HG03064 (cell line): ENCODE data around the gene CD300LD.
"Not testable (repeated sequence)": the region's sequence is repeated elsewhere in the genome, so short reads cannot be mapped to it uniquely, and the experiment has no call there.

Experiments
- ATAC-seq: cut with Tn5 transposase; IDR thresholded peaks from one replicate; pipeline ENCODE4 v1.9.1; 2021; ENCODE audit warnings: low read depth; ENCODE audit not compliant: unreplicated experiment

Gene CD300LD

DNA sequence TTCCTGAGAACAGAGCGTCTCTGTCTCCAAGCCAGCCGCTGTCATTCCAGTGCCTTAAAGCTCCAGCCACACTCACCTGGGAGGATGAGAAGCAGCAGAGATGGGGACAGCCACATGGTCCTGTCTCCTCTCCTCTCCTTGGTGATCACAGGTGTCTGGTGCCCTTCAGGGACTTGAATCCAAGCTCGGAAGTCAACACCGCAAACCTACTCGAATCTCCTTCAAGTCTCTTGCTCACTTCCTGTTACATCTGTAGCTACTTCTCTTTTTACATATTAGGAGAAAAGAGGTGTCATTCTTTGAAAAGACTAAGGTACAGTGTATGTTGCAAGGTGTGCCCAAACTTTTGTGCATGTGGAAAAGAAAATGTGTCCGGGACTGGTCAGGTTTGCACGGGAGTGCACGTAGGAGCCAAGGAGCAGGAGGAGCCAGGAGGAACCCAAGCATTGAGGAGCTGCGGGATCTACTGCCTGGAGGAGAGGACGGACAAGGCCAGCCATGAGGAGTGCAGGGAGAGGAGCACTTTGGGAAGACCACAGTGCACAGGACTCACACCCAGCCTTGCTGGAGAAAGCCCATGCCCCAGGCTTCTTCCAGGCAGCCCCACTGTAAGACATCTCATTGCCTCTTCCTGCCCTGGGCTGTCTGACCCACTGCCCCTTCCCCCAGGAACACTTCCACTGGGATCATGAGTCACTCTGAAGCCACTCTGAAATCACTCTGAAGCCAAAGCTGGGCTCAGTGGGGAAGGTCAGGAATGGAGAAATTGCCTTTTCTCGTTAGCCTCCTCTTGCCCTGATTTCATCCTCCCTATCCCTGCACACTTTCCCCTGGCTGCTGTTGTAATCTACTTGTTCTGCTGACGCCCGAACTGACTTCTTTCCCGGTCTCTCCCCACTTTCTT, at the start of gene CD300LD:
Gene CD300LD, minus strand, starts transcription at position 197 of the 904 bp plus-strand sequence. Its CDS starts 81 bp downstream, at position 116.
- no peak for ATAC-seq

DNA sequence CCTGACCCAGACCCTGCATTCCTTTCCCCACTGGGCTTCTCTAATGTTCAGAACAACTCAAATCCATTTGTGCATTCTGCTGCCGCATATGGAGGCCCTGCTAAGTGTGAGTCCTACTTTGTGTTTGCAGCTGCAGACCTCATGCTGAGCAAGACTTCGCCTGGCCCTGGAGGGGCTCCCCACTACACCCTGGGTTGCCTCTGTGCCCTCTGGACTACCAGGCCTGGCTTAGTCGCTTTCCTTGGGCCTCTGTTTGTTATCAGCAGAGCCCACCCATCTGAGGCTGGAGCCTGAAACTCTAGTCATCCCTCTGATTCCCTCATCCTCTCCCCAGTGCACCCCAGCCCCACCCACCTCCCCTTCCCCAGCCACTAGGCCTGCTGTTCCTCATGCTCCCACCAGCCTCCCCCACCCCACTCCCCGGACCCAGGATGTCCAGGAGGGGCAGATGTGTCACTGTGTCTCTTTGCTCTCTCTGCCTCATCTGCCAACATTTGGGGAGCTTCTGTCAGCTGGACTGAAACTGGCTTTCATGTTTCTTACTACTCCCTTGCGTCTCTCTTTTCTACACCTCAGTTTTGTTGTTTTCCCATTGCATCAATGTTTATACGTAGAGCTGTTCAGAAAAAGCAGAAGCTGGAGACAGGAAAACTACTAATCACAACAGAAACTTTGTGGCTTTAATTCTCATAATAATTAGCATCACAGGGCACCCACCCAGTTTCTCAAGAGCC, 49.3 kb upstream of the CD300LD start:
- no peak for ATAC-seq

DNA sequence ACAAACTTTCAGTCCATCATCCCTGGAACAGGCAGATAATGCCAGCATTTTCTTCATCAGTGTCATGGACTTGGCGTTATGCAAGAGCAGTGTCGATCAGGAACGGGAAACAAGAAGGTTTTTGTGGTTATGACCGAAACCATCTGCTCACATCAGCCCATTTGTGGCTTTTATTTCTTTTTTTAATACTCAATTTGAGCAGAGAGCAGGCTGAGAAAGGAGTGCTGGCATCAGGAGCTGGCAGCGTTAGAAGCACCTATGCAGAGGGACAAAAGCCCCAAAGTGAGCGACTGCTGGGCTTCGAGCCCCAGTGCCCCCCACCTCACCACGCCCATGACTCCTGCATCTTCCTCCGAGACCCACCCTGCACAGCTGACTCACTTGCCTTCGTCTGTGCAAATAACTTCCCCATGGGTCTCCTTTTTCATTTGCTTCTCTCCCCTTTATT, 47.6 kb upstream of the CD300LD start:
- ATAC-seq, result no peak

DNA sequence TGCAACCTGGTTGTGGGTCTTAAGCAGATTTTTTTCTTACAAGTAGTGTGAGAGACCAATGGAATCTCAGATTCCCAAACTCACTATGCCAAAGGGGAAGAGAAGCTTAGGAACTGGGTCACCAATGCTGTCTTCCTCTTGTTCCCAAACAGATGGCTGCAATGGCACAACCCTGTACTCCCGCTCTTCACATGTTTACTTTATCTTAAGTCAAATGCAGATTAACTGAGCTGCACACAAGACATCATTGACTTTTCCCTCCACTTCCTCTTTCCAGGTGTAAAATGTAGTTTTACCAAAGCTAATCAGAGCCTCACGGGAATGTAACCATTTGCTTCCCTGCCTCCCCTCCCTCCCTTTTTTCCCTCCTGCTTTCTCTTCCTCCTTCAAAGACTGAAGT, 45.8 kb upstream of the CD300LD start:
- ATAC-seq, result no peak

DNA sequence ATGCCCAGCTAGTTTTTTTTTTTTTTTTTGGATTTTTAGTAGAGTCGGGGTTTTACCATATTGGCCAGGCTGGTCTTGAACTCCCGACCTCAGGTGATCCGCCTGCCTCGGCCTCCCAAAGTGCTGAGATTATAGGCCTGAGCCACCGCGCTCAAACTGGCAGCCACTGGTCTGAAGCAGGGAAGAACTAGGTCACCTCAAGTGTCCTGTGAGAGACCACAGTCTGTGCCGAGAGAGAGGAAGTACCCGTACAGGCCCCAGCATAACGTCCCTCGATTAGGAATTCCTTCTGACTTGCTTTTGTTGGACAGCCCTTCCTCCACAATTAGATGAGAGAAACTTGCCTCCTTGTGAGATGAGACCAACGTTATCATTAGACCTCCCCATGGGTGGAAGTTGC, 45.2 kb upstream of the CD300LD start:
- ATAC-seq, result no peak

DNA sequence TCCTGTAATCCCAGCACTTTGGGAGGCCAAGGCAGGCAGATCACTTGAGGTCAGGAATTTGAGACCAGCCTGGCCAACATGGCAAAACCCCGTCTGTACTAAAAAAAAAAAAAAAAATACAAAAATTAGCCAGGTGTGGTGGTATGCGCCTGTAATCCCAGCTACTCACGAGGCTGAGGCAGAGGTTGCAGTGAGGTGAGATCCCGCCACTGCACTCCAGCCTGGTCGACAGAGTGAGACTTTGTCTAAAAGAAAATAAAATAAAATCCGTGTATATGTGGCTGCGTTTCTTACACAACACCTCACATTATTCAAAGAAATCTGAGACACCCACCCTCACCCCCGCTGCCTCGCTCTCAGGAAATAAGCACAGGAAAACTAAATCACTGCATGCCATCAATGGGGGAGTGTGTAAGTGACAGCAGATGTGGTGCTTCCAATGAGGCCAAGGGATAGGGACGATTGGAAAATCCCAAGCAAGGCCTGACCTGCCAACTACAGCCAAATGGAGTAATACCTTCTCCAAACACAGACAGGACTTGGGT, 44.5 kb upstream of the CD300LD start:
- not testable (repeated sequence) for ATAC-seq

DNA sequence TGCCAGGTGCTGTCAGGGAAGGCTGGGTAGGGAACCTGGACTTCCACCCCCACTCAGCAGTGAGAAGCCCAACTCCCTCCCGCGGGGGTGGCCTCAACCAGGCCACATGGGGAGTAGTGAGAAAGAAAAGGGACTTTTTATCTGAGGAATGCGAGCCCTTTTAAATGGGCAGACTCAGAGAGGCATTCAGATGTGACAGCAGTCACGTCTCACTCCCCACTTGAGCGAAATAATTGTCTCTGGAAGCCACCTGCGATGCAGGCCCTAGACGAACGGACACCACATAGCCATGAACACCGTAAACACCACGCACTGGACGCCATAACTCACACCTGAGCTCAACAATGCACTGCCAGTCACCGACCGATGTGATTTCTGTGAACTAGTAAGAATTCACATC, 43.3 kb upstream of the CD300LD start:
- no peak for ATAC-seq

DNA sequence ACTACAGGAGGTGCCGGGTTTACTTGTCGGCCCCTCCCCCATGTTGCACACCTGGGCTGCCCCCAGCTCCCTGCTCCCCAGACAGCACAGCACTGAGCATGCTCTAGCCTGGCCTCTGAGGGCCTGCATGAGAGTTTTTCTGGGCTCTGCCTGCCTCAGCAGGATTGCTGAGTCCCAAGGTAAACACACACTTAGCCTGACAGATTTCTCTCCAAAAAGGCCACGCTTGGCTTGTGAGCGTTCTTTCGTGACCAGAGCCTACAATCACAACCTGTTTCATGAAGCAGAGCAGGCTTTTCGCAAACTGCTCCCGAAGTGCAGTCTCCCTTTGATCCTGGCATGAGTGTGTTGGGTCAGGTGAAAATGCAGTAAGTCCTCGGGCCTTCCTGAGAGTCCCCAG, 41.2 kb upstream of the CD300LD start:
- ATAC-seq, result no peak

DNA sequence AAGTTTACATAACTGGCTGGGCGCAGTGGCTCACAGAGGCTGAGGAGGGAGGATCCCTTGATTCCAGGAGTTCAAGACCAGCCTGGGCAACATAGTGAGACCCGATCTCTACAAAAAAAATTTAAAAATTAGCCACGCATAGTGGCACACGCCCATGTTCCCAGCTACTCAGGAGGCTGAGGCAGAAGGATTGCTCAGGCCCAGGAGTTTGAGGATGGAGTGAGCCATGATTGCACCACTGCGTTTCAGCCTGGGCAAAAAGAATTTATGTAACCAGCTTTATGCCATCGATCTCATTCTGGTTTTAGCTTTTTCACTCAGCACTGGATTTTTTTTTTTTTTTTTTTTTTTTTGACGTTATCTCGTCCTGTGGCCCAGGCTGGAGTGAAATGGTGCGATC, 40.5 kb upstream of the CD300LD start:
- ATAC-seq, result no peak

DNA sequence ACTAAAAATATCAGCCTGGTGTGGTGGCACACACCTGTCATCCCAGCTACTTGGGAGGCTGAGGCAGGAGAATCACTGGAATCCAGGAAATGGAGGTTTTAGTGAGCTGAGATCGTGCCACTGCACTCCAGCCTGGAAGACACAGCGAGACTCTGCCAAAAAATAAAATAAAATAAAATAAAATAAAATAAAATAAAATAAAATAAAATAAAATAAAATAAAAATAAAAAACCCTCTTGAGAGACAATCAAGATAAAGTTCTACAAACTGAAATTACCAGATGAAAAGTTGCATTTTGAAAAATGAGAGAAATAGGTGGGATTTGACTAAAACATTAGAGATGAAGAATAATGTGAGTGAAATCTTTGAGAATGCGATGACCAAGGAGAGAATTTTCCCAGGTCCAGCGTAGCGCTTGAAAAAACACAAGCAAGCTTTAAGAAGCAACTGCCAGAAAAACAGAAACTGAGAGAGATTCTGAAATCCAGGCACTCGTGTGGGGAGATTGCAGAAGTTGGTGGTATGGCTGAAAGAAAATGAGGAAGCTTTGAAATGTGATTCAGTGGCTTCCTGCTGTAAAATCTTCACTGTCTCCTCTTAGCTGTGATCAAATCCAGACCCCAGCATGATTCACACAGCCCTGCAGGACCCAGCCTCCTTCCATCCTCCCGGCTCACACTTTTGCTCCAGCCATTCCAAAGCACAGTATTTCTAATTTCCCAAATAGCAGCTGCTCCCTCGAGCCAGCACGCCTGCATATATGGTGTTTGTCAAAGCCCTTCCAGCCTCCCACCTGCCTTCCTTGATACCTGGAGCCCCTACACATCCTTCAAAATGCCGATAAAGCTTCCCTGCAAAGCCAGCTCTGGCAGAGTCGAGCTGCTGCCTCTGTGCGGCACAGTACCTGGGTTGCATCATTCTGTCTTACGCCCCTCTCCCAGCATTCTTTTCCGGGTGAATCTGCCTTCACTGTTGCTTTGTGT, 39.7 kb upstream of the CD300LD start:
- no peak for ATAC-seq

DNA sequence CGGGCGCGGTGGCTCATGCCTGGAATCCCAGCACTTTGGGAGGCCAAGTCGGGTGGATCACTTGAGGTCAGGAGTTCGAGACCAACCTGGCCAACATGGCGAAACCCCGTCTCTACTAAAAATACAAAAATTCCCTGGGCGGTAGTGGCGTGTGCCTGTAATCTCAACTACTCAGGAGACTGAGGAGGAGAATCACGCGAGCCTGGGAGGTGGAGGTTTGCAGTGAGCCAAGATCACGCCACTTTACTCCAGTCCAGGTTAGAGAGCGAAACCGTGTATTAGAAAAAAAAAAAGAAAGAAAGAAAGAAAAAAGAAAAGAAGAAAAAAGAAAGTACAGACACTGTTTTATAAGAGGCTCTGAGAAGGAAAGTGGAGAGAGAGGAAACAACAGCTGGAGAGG, 38.2 kb upstream of the CD300LD start:
- ATAC-seq, result not testable (repeated sequence)

DNA sequence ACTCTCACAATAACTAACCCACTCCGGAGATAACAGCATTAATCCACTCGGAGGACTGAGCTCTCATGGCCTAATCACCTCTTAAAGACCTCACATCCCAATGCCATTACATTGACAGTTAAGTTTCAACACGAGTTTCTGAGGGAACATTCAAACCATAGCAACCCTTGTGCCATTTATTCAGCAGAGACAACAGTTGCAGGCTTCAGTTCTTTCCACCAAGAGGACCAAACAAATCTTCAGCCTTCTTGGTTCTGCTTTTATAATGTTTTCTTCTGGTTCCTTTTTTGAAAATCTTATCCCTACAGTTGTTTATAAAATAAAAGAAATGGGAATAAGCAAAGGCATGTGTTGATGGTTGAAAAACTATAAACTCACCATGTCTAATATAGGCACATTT, 33.6 kb upstream of the CD300LD start:
- ATAC-seq, result no peak

DNA sequence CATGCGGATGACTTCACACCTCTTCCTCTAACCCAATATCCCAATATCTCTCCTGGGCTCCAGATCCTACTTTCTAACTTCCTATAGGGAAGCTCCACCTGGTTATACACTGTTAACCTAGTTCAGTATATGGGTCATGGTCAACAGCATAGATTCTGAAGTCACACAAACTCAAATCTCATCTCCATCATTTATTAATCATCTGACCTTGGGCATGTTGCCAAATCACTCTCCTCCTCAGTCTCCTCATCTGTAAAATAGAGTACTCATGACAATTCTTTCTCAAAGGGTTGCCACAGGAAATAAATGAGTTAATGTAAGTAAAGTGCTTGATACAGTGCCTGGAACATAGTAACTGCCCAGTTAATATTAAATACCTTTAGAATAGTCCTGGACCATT, 32.0 kb upstream of the CD300LD start:
- no peak for ATAC-seq

DNA sequence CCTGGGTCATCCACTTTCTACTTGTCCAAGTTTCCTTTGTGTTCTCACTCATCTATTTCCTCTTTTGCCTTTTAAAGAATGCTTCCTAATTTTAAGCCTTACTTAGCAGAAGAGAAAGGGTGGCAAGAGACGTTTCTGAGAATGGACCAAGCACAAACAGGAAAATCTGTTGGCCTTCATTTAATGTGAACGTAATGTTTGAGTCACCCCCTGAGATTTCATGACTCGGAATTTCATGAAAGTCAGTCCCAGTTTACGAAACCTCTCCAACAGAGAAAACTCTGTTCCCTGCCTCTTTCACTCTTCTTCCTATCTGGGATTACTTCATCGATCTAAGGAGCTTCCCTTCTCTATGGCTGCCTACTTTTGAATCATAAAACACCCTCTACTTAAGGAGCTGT, 31.6 kb upstream of the CD300LD start, which contains the start of gene CD300E:
Gene CD300E, minus strand, starts transcription at position 46 of the 401 bp plus-strand sequence. CDS start 117 bp downstream, outside the sequence.
- no peak for ATAC-seq

DNA sequence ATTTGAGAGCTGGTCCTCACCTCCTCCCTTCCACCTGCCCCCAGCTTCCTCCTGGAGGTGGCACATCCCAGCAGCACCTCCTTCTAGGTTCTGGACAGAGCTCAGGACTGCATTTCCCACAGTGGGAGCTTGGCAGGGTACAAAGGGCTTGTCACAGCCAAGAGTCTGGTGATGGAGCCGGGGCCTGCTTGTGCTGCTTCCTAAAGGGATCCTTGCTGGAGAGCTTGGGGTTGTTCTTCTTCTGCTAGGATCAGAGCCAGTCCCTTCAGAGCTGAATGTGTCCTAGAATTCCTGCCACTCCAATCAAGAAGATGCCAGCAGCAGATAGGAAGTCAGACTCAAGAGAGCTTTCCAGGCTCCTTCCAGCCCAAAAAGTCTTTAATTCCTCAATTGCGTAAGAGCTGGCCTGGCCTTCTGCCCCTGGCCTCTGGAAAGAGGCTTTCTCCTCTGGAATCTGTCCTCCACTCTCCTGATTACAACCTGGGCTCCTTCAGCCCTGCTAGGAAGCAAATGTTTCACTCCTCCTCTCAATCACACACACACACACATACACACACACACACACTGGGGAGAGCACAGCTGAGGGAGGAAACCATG, 27.1 kb upstream of the CD300LD start:
- no peak for ATAC-seq

DNA sequence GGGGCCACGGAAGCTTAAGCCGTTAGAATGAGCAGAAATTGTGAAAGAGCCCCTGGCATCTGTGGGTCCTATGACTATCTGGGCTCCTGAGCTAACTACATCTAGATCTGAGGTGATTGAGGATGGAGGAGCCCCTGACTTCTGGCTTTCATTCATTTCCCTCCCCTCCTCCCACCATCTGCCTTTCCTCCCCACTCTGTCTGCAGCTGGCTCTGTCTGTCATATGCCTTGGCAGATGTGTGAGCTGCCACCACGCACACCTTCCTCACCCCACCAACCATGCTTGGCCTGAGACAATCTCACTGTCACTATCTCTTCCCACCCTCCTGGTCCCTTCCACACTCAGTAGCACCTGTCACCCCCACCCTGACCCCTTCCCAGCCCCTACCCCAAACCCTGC, 26.4 kb upstream of the CD300LD start:
- no peak for ATAC-seq

DNA sequence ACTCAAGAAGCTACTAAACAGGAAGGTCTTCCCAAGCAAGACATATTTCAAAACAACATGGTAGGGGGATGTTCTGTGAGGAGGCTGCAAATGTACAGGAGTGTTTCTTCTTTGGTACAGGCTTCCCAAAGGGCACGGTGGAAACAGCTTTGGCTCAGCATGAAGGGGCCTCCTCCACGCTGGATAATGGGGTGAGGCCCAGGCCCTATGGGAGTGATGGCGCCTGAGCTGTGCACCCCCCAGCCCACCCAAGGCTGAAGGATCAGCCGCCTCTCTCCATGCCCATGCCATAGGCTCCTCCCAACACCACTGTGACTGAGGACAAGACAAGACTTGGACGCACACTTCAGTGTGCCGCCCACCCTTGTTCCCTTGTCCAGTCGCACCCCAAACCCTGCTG, 24.6 kb upstream of the CD300LD start:
- no peak for ATAC-seq

DNA sequence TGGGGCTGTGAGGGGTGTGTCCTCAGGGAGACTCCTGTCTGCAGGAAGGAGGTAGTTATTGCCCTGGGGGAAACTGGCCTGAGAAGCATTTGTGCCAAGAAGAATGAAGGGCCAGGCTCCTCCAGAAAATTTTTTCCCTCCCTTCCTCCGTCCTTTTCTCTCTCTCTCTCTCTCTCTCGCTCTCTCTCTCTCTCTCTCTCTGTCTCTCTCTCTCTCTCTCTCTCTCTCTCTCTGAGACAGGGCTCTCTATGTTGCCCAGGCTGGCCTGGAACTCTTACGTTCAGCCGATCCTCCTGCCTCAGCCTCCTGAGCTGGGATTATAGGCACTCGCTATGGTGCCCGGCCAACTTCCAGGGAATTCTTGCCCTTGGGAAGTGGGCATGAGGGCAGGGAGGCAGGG, 20.0 kb upstream of the CD300LD start:
- no peak for ATAC-seq

DNA sequence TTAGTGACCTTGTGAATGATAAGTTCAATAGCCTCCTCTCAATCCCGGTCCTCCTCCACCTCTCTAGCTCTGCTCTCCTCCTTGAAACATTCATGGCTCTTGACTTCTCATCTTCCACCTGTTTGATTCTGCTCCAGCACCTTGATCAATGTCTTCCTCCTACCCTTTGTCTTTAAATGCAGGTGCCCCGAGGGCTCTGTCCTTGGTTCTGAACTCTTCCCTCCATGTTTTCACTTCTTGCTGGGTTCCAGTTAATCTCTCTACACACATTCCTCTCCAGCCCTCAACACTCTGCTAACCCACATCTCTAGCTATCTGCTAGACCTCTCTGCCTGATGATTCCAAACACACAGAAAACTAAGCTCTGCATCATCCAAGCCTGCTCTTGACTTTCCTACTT, 18.0 kb upstream of the CD300LD start:
- ATAC-seq, result no peak

DNA sequence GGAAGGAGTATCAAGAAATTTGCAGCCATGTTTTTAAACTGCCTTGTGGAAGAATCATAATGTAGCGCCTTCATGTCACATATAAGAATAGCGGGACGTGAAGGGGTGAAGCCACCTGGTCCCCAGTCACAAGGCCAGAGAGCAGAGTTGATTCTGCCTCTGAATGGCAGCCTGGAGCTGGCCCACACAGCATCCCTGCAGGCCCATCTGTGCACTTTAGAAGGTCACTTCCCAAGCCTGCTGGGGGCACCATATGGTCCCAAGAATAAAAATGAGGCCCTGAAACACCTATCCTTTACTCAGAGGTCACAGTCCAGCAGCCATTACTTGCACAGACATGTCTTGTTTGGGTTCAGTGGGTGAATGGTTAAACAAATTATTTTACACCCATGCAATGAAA, 16.4 kb upstream of the CD300LD start:
- ATAC-seq, result no peak
